ENCODE results near the gene SYT14. TPM values are rescaled to one million over a fixed set of nuclear protein-coding genes. Genes with fewer than 3 reads are reported as not detected.
"Not testable (repeated sequence)": the region's sequence is repeated elsewhere in the genome, so short reads cannot be mapped to it uniquely, and the experiment has no call there.

Gene SYT14
- total and polyA plus RNA-seq, 4 experiments from 2014 or later: not detected

DNA sequence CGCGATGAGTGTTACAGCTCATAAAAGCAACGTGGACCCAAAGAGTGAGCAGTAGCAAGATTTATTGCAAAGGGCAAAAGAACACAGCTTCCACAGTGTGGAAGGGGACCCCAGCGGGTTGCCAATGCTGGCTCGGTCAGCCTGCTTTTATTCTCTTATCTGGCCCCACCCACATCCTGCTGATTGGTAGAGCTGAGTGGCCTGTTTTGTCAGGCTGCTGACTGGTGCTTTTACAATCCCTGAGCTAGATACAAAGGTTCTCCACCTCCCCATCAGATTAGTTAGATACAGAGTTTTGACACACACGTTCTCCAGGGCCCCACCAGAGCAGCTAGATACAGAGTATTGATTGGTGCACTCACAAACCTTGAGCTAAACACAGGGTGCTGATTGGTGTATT lies 39.7 kb upstream of the SYT14 start:
- H3K4me3 Mint-ChIP-seq; DNase-seq; H3K9me3 ChIP-seq (ENCODE audit: control insufficient read depth in 1 of 2, low read length in 2 of 2); POLR2A ChIA-PET (ENCODE audit: partially characterized antibody); H3K4me1 ChIP-seq (ENCODE audit: insufficient read depth, low read length); CTCF ChIA-PET (ENCODE audit: partially characterized antibody); H3K27ac ChIP-seq (ENCODE audit: low read depth, low read length); H3K36me3 ChIP-seq (ENCODE audit: insufficient read depth, low read length); H3K36me3 Mint-ChIP-seq; H3K27me3 ChIP-seq (ENCODE audit: insufficient read depth, low read length); H3K4me3 ChIP-seq (ENCODE audit: low read length in 2 of 2); intact Hi-C loops (cut with micrococcal nuclease); H3K9me3 Mint-ChIP-seq; H3K27ac Mint-ChIP-seq: not testable (repeated sequence)
- Mint-ChIP-seq H3K27me3 (peaks cover 3 to 15% of the 10 kb centered on the region in 2 donors), H3K4me1 (peaks cover 3 to 10% (median 9%) of the 10 kb centered on the region in 4 donors)

DNA sequence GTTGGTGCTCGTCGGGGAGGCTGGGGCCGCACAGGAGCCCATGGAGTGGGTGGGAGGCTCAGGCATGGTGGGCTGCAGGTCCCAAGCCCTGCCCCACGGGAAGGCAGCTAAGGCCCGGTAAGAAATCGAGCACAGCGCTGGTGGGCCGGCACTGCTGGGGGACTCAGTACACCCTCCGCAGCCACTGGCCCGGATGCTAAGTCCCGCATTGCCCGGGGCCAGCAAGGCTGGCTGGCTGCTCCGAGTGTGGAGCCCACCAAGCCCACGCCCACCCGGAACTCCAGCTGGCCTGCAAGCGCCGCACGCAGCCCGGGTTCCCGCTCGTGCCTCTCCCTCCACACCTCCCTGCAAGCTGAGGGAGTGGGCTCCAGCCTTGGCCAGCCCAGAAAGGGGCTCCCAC lies 39.2 kb upstream of the SYT14 start:
- H3K4me3 Mint-ChIP-seq; H3K4me3 ChIP-seq (ENCODE audit: low read length in 2 of 2); H3K9me3 ChIP-seq (ENCODE audit: control insufficient read depth in 1 of 2, low read length in 2 of 2); H3K36me3 ChIP-seq (ENCODE audit: insufficient read depth, low read length); H3K27ac ChIP-seq (ENCODE audit: low read depth, low read length); H3K36me3 Mint-ChIP-seq; H3K27me3 Mint-ChIP-seq; H3K27ac Mint-ChIP-seq; CTCF ChIA-PET (ENCODE audit: partially characterized antibody); H3K27me3 ChIP-seq (ENCODE audit: insufficient read depth, low read length); POLR2A ChIA-PET (ENCODE audit: partially characterized antibody); intact Hi-C loops (cut with micrococcal nuclease); H3K4me1 ChIP-seq (ENCODE audit: insufficient read depth, low read length); DNase-seq; H3K9me3 Mint-ChIP-seq: not testable (repeated sequence)
- peaks cover 3 to 10% (median 9%) of the 10 kb centered on the region in 4 donors for H3K4me1 Mint-ChIP-seq

DNA sequence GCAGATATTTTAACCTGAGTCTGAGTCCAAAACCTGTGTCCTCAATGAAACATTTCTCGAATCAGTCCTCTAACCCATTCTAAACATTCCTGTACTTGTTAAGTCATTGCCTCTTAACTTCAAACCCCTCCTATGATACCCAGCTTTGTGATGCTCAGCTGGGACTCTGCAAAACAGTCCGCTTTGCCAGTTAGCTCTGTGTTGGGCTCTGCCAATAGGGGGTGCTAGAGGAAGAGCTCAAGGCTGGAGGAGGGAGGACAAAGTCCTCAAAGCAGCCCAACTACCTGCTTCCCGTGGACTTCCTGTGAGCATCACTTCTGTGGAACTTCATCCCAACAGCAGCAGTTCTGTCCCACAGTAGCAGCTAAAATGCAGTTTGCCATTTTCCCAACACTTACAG lies 38.1 kb upstream of the SYT14 start:
- peaks cover 0 to 6% of the 10 kb centered on the region in 2 donors for H3K27me3 Mint-ChIP-seq
- H3K4me3 Mint-ChIP-seq: no peak overlapping the region
- no peak for DNase-seq
- Histone ChIP-seq H3K27ac (ENCODE audit: low read depth, low read length) (no peak overlapping the region), H3K4me1 (ENCODE audit: insufficient read depth, low read length) (no peaks in the 10 kb centered on the region), H3K36me3 (ENCODE audit: insufficient read depth, low read length) (no peaks in the 10 kb centered on the region), H3K27me3 (ENCODE audit: insufficient read depth, low read length) (no peaks in the 10 kb centered on the region), H3K4me3 (ENCODE audit: low read length in 2 of 2) (no peak overlapping the region), H3K9me3 (ENCODE audit: control insufficient read depth in 1 of 2, low read length in 2 of 2) (no peaks in the 10 kb centered on the region)
- peaks cover 3 to 10% (median 9%) of the 10 kb centered on the region in 4 donors for H3K4me1 Mint-ChIP-seq
- intact Hi-C loops (cut with micrococcal nuclease): no loop called here
- POLR2A ChIA-PET (ENCODE audit: partially characterized antibody): no interaction called here
- H3K27ac Mint-ChIP-seq: no peak overlapping the region
- CTCF ChIA-PET (ENCODE audit: partially characterized antibody): interaction anchor here (0.9 to 1.3 kb wide), 3 partner anchors 13 to 40 kb away, joined by 3 to 4 read pairs (median 3); no protein-coding TSS in a partner anchor
- H3K9me3 Mint-ChIP-seq: peaks cover 0 to 3% (median 0%) of the 10 kb centered on the region in 8 donors
- H3K36me3 Mint-ChIP-seq: no peaks in the 10 kb centered on the region

DNA sequence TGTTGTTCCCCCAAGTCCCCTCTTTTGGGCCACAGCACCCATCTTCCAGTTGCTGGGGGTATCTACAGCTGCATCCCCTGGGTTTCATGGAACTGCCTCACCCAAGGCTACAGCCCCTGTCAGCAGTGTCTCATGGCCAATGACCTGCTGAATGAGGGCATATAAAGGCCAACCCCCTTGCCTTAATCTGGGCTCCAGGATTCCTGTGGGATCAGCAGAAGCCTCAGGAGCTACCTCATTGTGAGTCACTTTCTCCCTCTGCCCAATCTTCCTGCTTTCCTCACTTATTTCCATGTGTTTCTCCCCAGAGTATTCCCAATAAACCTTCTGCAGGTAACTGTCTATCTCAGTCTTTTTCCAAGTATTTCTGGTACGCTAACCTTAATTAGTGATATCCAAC lies 37.3 kb upstream of the SYT14 start:
- H3K4me3 Mint-ChIP-seq: no peak overlapping the region
- no peak overlapping the region for H3K27ac ChIP-seq (ENCODE audit: low read depth, low read length)
- DNase-seq: no peak
- H3K27ac Mint-ChIP-seq: no peak overlapping the region
- intact Hi-C loops (cut with micrococcal nuclease): no loop called here
- POLR2A ChIA-PET (ENCODE audit: partially characterized antibody): no interaction called here
- CTCF ChIA-PET (ENCODE audit: partially characterized antibody): interaction anchor here (0.9 kb wide), 1 partner anchor 41 kb away, joined by 4 read pairs; no protein-coding TSS in a partner anchor
- H3K4me3 ChIP-seq (ENCODE audit: low read length in 2 of 2): no peak overlapping the region
- H3K9me3 Mint-ChIP-seq: peaks cover 0 to 5% (median 0%) of the 10 kb centered on the region in 8 donors
- H3K9me3 ChIP-seq (ENCODE audit: control insufficient read depth in 1 of 2, low read length in 2 of 2): no peaks in the 10 kb centered on the region
- peaks cover 0 to 6% of the 10 kb centered on the region in 2 donors for H3K27me3 Mint-ChIP-seq
- peaks cover 3 to 6% (median 5%) of the 10 kb centered on the region in 4 donors for H3K4me1 Mint-ChIP-seq
- no peaks in the 10 kb centered on the region for H3K36me3 ChIP-seq (ENCODE audit: insufficient read depth, low read length)
- H3K36me3 Mint-ChIP-seq: no peaks in the 10 kb centered on the region
- no peaks in the 10 kb centered on the region for H3K4me1 ChIP-seq (ENCODE audit: insufficient read depth, low read length)
- H3K27me3 ChIP-seq (ENCODE audit: insufficient read depth, low read length): no peaks in the 10 kb centered on the region

DNA sequence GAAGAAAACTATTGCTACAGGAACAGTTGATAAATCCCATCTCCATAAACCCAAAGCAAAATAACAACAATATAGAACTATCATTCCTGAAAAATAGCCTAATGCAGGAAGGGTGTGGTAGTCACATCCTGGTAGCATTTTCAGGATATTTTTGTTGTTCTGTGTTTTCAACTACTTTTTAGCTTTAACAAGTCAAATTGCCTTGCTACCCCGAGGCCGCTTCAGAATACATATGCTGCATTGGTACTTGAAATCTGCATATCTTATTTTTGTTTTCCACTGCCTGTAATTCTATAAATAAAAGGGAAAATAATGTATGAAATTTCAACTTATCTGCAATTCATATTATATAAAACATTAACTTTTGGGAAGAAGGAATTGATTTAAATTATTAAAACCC lies 36.8 kb upstream of the SYT14 start:
- no peak for DNase-seq
- Mint-ChIP-seq H3K27me3 (peaks cover 0 to 3% of the 10 kb centered on the region in 2 donors), H3K4me3 (no peak overlapping the region), H3K9me3 (peaks cover 0 to 5% (median 0%) of the 10 kb centered on the region in 8 donors), H3K36me3 (no peaks in the 10 kb centered on the region), H3K27ac (no peak overlapping the region), H3K4me1 (peaks cover 0 to 1% (median under 1%) of the 10 kb centered on the region in 4 donors)
- ChIA-PET CTCF (ENCODE audit: partially characterized antibody) (no interaction called here), POLR2A (ENCODE audit: partially characterized antibody) (no interaction called here)
- no peak overlapping the region for H3K4me3 ChIP-seq (ENCODE audit: low read length in 2 of 2)
- no peaks in the 10 kb centered on the region for H3K9me3 ChIP-seq (ENCODE audit: control insufficient read depth in 1 of 2, low read length in 2 of 2)
- H3K36me3 ChIP-seq (ENCODE audit: insufficient read depth, low read length): no peaks in the 10 kb centered on the region
- intact Hi-C loops (cut with micrococcal nuclease): no loop called here
- no peaks in the 10 kb centered on the region for H3K4me1 ChIP-seq (ENCODE audit: insufficient read depth, low read length)
- no peaks in the 10 kb centered on the region for H3K27me3 ChIP-seq (ENCODE audit: insufficient read depth, low read length)
- no peak overlapping the region for H3K27ac ChIP-seq (ENCODE audit: low read depth, low read length)

DNA sequence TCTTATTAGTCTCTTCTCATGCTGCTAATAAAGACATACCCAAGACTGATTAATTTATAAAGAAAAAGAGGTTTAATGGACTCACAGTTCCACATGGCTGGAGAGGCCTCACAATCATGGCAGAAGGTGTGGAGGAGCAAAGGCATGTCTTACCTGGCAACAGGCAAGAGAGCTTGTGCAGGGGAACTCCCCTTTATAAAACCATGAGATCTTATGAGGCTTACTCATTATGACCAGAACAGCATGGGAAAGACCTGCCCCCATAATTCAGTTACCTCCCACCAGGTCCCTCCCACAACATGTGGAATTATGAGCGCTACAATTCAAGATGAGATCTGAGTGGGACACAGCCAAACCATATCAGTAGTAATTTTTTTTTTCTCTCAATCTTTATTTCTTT lies 33.2 kb upstream of the SYT14 start:
- H3K27me3 ChIP-seq (ENCODE audit: insufficient read depth, low read length); H3K27ac Mint-ChIP-seq; H3K36me3 Mint-ChIP-seq; H3K4me3 ChIP-seq (ENCODE audit: low read length in 2 of 2); H3K4me3 Mint-ChIP-seq; H3K27me3 Mint-ChIP-seq; H3K9me3 ChIP-seq (ENCODE audit: control insufficient read depth in 1 of 2, low read length in 2 of 2); H3K4me1 Mint-ChIP-seq; H3K36me3 ChIP-seq (ENCODE audit: insufficient read depth, low read length); POLR2A ChIA-PET (ENCODE audit: partially characterized antibody); H3K9me3 Mint-ChIP-seq; H3K4me1 ChIP-seq (ENCODE audit: insufficient read depth, low read length); DNase-seq; intact Hi-C loops (cut with micrococcal nuclease); H3K27ac ChIP-seq (ENCODE audit: low read depth, low read length): not testable (repeated sequence)
- CTCF ChIA-PET (ENCODE audit: partially characterized antibody): interaction anchor here (1.5 kb wide), 1 partner anchor 8 kb away, joined by 4 read pairs; no protein-coding TSS in a partner anchor

DNA sequence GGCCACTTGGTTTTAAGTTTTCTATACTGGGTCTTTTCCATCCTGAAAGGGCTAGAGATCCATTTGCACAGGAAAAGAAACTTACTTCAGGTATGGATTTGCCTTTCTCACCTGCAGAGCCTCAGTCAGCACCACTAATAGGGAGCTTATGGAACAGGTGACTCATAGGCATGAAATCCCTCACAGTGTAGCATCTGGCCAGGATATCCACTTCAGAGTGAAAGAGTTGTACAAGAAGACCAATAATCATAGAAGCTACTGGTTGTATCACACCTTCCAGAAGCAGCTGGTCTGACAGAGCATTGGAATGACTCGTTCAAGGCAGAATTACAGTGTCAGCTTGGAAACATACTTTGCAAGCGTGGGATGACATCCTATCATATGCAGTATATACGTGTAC lies 26.3 kb upstream of the SYT14 start:
- H3K9me3 ChIP-seq (ENCODE audit: control insufficient read depth in 1 of 2, low read length in 2 of 2): no peaks in the 10 kb centered on the region
- no peak overlapping the region for H3K4me3 ChIP-seq (ENCODE audit: low read length in 2 of 2)
- H3K36me3 Mint-ChIP-seq: no peaks in the 10 kb centered on the region
- H3K9me3 Mint-ChIP-seq: peaks cover 0 to 11% (median 0%) of the 10 kb centered on the region in 8 donors
- no peaks in the 10 kb centered on the region for H3K27me3 ChIP-seq (ENCODE audit: insufficient read depth, low read length)
- no peak for DNase-seq
- no peaks in the 10 kb centered on the region for H3K36me3 ChIP-seq (ENCODE audit: insufficient read depth, low read length)
- POLR2A ChIA-PET (ENCODE audit: partially characterized antibody): no interaction called here
- no peak overlapping the region for H3K27ac Mint-ChIP-seq
- peaks cover 4 to 5% of the 10 kb centered on the region in 2 donors for H3K27me3 Mint-ChIP-seq
- CTCF ChIA-PET (ENCODE audit: partially characterized antibody): no interaction called here
- no peak overlapping the region for H3K27ac ChIP-seq (ENCODE audit: low read depth, low read length)
- no peaks in the 10 kb centered on the region for H3K4me1 Mint-ChIP-seq
- intact Hi-C loops (cut with micrococcal nuclease): no loop called here
- no peaks in the 10 kb centered on the region for H3K4me1 ChIP-seq (ENCODE audit: insufficient read depth, low read length)
- H3K4me3 Mint-ChIP-seq: no peak overlapping the region

DNA sequence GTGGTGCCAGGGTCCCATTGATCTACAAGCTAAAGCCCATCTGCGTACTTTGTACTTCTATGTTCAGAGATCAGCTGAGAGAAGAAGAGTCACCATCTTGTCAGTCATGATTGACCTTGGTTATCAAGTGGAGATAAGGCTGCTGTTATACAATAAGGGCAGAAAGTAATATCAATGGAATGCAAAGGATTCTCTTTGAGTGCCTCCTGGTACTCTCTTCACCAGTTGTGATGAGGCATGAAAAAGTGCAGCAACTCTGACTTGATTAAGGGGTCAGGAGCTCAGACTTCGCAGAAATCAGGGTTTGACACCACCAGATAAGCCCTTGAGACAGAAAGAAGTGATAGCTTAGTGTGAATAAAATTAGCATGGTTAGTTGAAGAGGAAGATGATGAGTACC lies 25.7 kb upstream of the SYT14 start:
- no peaks in the 10 kb centered on the region for H3K36me3 ChIP-seq (ENCODE audit: insufficient read depth, low read length)
- H3K4me3 ChIP-seq (ENCODE audit: low read length in 2 of 2): no peak overlapping the region
- intact Hi-C loops (cut with micrococcal nuclease): no loop called here
- H3K9me3 ChIP-seq (ENCODE audit: control insufficient read depth in 1 of 2, low read length in 2 of 2): no peaks in the 10 kb centered on the region
- Mint-ChIP-seq H3K9me3 (peaks cover 0 to 11% (median 0%) of the 10 kb centered on the region in 8 donors), H3K36me3 (no peaks in the 10 kb centered on the region), H3K27me3 (peaks cover 3 to 5% of the 10 kb centered on the region in 2 donors), H3K4me1 (no peaks in the 10 kb centered on the region), H3K27ac (no peak overlapping the region), H3K4me3 (no peak overlapping the region)
- POLR2A ChIA-PET (ENCODE audit: partially characterized antibody): no interaction called here
- no peaks in the 10 kb centered on the region for H3K4me1 ChIP-seq (ENCODE audit: insufficient read depth, low read length)
- no peak overlapping the region for H3K27ac ChIP-seq (ENCODE audit: low read depth, low read length)
- H3K27me3 ChIP-seq (ENCODE audit: insufficient read depth, low read length): no peaks in the 10 kb centered on the region
- no peak for DNase-seq
- CTCF ChIA-PET (ENCODE audit: partially characterized antibody): interaction anchor here (0.8 to 1.2 kb wide), 3 partner anchors 8 to 38 kb away, joined by 3 to 4 read pairs (median 3); no protein-coding TSS in a partner anchor
